Loucy (cell line): ENCODE results near the gene IGF2BP3.

Experiments
- H2AFZ ChIP-seq: fragments of 200-600 bp; sonication (generic); 2 replicates; pipeline ENCODE4 v1.6.0; 2016; ENCODE audit warnings: antibody characterized with exemption, mild to moderate bottlenecking, low read length, moderate library complexity
- H3F3A ChIP-seq: fragments of 200-600 bp; 2 replicates; pipeline ENCODE4 v1.6.0; 2016; ENCODE audit warnings: antibody characterized with exemption, low read depth, mild to moderate bottlenecking
- H3K27me3 ChIP-seq: fragments of 200-600 bp; sonication (generic); 2 replicates; pipeline ENCODE4 v1.6.1; 2014; ENCODE audit warnings: low read length, mild to moderate bottlenecking; ENCODE audit not compliant: insufficient read depth, poor library complexity, severe bottlenecking
- H3K36me3 ChIP-seq: fragments of 200-600 bp; sonication (generic); 2 replicates; pipeline ENCODE4 v1.6.1; 2016; ENCODE audit warnings: low read length; ENCODE audit not compliant: insufficient read depth
- H3K4me1 ChIP-seq: fragments of 200-600 bp; sonication (generic); 2 replicates; pipeline ENCODE4 v1.5.1; 2014; ENCODE audit warnings: low read length, mild to moderate bottlenecking; ENCODE audit not compliant: insufficient read depth, poor library complexity, severe bottlenecking
- H3K4me2 ChIP-seq: fragments of 200-600 bp; sonication (generic); 2 replicates; pipeline ENCODE4 v1.6.0; 2014; ENCODE audit warnings: antibody characterized with exemption, low read length, low read depth, mild to moderate bottlenecking; ENCODE audit not compliant: poor library complexity, severe bottlenecking
- H3K4me3 ChIP-seq: fragments of 200-600 bp; sonication (generic); 2 replicates; pipeline ENCODE4 v1.5.1; 2014; ENCODE audit warnings: low read length, mild to moderate bottlenecking, mixed read lengths; ENCODE audit not compliant: poor library complexity, severe bottlenecking
- H3K79me2 ChIP-seq: fragments of 200-600 bp; sonication (generic); 2 replicates; pipeline ENCODE4 v1.6.1; 2014; ENCODE audit warnings: low read length; ENCODE audit not compliant: insufficient read depth
- H3K9ac ChIP-seq: fragments of 200-600 bp; sonication (generic); 2 replicates; pipeline ENCODE4 v1.6.0; 2014; ENCODE audit warnings: mild to moderate bottlenecking, low read depth, low read length, moderate library complexity; ENCODE audit not compliant: poor library complexity, severe bottlenecking
- H3K9me2 ChIP-seq: fragments of 200-600 bp; sonication (generic); replicated peaks from 2 replicates; pipeline ENCODE4 v1.6.1; 2016; ENCODE audit warnings: low read depth, low read length, mixed read lengths
- H3K9me3 ChIP-seq: fragments of 200-600 bp; sonication (generic); 2 replicates; pipeline ENCODE4 v1.6.1; 2014; ENCODE audit warnings: mild to moderate bottlenecking, antibody characterized with exemption, low read length, low read depth; ENCODE audit not compliant: insufficient read depth
- H4K20me1 ChIP-seq: fragments of 200-600 bp; sonication (generic); 2 replicates; pipeline ENCODE4 v1.6.0; 2014; ENCODE audit warnings: antibody characterized with exemption, low read length, mild to moderate bottlenecking; ENCODE audit not compliant: insufficient read depth, poor library complexity, severe bottlenecking
- EZH2phosphoT487 ChIP-seq: fragments of 200-600 bp; IDR thresholded peaks from 2 replicates; pipeline ENCODE4 v1.6.1; 2018; ENCODE audit warnings: antibody characterized with exemption, mild to moderate bottlenecking, moderate library complexity, borderline replicate concordance
- TF ChIP-seq, protein P1 (sequence below): fragments of 200-600 bp; sonication (generic); conservative IDR thresholded peaks from 2 replicates; pipeline ENCODE4 v1.5.1; 2014; ENCODE audit warnings: mild to moderate bottlenecking, antibody characterized with exemption, low read length

The IGF2BP3 gene

DNA sequence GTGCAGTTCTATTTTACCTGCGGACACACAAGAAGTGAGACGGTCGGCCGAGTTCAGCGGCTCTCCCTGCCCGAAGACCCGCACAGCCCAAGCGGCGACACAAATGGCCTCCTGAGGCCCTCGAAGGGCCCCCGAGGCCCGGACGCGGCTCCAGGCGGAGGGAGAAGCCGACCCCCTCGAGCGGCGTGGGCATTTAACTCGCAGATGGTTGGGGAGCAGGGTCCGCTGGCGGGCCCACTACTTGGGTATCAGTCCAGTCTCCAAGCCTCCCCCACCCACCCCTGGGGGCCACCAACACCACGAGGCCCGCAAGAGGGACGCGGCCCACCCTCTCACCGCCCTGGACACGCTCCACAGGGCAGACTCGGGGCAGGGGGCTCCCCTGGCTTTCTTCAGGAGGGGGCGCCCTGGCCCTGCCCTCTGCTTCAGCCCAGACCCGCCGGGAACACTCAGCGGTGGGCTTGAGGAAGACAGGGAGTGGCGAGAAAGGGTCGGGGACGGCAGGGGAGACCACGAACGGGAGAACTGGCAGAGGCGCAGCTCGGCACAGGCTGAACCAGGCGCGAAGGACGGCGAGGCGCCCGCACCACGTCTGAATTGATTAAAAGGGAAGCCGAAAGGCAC is 1.7 kb downstream of the IGF2BP3 start:
- no peaks in the 10 kb centered on the region for H3K36me3 ChIP-seq
- no peaks in the 10 kb centered on the region for H4K20me1 ChIP-seq
- no peaks in the 10 kb centered on the region for H3K79me2 ChIP-seq
- no peaks in the 10 kb centered on the region for H3K27me3 ChIP-seq
- H3K9me3 ChIP-seq, result no peaks in the 10 kb centered on the region
- no peak overlapping the region for H3K4me2 ChIP-seq
- no peak overlapping the region for H3K4me3 ChIP-seq
- TF ChIP-seq, protein P1, sequence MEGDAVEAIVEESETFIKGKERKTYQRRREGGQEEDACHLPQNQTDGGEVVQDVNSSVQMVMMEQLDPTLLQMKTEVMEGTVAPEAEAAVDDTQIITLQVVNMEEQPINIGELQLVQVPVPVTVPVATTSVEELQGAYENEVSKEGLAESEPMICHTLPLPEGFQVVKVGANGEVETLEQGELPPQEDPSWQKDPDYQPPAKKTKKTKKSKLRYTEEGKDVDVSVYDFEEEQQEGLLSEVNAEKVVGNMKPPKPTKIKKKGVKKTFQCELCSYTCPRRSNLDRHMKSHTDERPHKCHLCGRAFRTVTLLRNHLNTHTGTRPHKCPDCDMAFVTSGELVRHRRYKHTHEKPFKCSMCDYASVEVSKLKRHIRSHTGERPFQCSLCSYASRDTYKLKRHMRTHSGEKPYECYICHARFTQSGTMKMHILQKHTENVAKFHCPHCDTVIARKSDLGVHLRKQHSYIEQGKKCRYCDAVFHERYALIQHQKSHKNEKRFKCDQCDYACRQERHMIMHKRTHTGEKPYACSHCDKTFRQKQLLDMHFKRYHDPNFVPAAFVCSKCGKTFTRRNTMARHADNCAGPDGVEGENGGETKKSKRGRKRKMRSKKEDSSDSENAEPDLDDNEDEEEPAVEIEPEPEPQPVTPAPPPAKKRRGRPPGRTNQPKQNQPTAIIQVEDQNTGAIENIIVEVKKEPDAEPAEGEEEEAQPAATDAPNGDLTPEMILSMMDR, result no peak
- TF ChIP-seq EZH2phosphoT487, result no peak
- no peak overlapping the region for H2AFZ ChIP-seq
- no peaks in the 10 kb centered on the region for H3K4me1 ChIP-seq
- no peak overlapping the region for H3K9ac ChIP-seq
- H3K9me2 ChIP-seq, result no peaks in the 10 kb centered on the region
- H3F3A ChIP-seq, result no peaks in the 10 kb centered on the region

DNA sequence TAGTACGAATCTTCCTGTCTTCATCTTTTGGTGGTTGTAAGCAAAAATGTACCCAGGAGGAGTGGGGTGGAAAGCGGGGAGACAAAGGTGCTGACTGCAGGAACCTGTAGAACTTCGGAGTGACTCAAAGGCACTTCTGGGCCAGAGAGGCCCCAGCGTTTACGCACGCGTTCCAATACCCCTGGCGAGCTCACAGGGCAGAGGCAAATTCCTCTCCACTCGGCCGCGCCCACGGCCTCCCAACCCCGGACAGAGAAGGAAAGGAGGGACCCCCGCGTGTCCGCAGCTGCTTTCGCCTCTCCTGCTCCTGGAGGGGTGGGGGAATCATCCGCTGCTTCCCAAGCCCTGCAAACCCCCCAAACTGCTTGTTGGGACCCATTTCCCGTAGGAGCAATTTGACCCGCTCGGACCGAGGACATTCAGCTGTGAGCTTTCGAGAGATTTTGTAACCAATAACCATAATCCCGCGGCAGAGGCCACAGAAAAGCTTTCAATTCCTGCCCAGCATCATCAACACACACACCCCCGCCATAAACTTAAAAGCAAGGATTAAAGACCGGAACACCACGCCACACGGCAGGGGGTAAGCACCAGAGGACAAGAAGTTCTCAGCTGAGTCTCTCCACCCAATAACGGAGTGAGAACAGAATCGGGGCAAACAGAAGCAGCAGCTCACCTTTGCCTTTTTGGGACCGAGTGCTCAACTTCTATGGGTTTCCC is 2.3 kb downstream of the IGF2BP3 start:
- H3K9ac ChIP-seq, result no peak overlapping the region
- no peaks in the 10 kb centered on the region for H4K20me1 ChIP-seq
- H3K9me2 ChIP-seq, result no peaks in the 10 kb centered on the region
- H3K36me3 ChIP-seq, result no peaks in the 10 kb centered on the region
- no peaks in the 10 kb centered on the region for H3K9me3 ChIP-seq
- no peaks in the 10 kb centered on the region for H3K4me1 ChIP-seq
- no peak for TF ChIP-seq EZH2phosphoT487
- TF ChIP-seq, protein P1, result no peak
- no peak overlapping the region for H2AFZ ChIP-seq
- no peak overlapping the region for H3K4me3 ChIP-seq
- no peaks in the 10 kb centered on the region for H3K27me3 ChIP-seq
- H3K79me2 ChIP-seq, result no peaks in the 10 kb centered on the region
- H3F3A ChIP-seq, result no peaks in the 10 kb centered on the region
- H3K4me2 ChIP-seq, result no peak overlapping the region

DNA sequence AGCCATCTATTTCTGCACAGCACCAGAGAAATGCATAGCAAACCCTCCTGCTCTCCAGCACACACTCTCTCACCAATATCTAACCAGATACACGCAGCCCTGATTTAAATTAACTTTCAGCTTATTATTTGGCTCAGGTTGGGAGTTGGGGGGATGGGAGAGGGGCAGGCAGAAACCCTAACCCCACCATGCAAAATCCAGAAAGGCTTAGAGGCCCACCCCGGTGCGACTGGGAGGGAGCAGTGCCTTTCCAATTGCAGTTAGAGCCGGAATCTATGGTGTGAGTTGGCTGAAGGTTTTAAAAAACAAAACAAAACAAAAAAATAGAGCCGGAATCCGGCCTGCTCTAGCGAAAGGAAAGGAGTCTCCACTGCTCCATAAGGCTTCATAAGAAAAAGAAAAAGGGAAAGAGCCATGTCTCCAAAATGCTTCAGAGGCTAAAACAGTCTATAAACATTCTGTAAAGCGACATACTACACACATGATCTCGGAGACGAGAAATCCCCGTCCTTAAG is 2.9 kb downstream of the IGF2BP3 start:
- Histone ChIP-seq H3K9me3 (no peaks in the 10 kb centered on the region), H2AFZ (no peak overlapping the region), H3K27me3 (no peaks in the 10 kb centered on the region), H3F3A (no peaks in the 10 kb centered on the region), H3K79me2 (no peaks in the 10 kb centered on the region), H3K4me1 (no peaks in the 10 kb centered on the region), H3K4me2 (no peak overlapping the region), H4K20me1 (no peaks in the 10 kb centered on the region), H3K9me2 (no peaks in the 10 kb centered on the region), H3K4me3 (no peak overlapping the region), H3K9ac (no peak overlapping the region), H3K36me3 (no peaks in the 10 kb centered on the region)
- no peak for TF ChIP-seq EZH2phosphoT487
- TF ChIP-seq, protein P1, result no peak
